SU-DHL-6 (cell line): Measurements from ENCODE around the gene CYP2E1.
"Not testable (repeated sequence)": the region's sequence is repeated elsewhere in the genome, so short reads cannot be mapped to it uniquely, and the experiment has no call there.

ENCODE experiments used
- H2AFZ ChIP-seq: fragments of 200-600 bp; sonication (generic); 2 replicates; pipeline ENCODE4 v1.6.1; 2014; ENCODE audit warnings: low read depth, mild to moderate bottlenecking, moderate library complexity, mixed read lengths, antibody characterized with exemption, low read length; ENCODE audit not compliant: severe bottlenecking
- H3F3A ChIP-seq: fragments of 200-600 bp; shearing (Covaris generic); 2 replicates; pipeline ENCODE4 v1.6.0; 2016; ENCODE audit warnings: antibody characterized with exemption, mild to moderate bottlenecking; ENCODE audit not compliant: insufficient read depth
- H3K27ac ChIP-seq: fragments of 200-600 bp; sonication (generic); 2 replicates; pipeline ENCODE4 v1.5.1; 2016; ENCODE audit warnings: low read depth, mild to moderate bottlenecking, low read length, moderate library complexity, mixed read lengths
- H3K27me3 ChIP-seq: fragments of 200-600 bp; sonication (generic), shearing (Covaris generic); 2 replicates; pipeline ENCODE4 v1.6.0; 2014; ENCODE audit warnings: mild to moderate bottlenecking, low read length
- H3K36me3 ChIP-seq: fragments of 200-600 bp; sonication (generic); 2 replicates; pipeline ENCODE4 v1.6.1; 2014; ENCODE audit warnings: mild to moderate bottlenecking, low read length, mixed read lengths
- H3K4me2 ChIP-seq: fragments of 300-600, 200-600 bp; shearing (Covaris generic), sonication (generic); 2 replicates; pipeline ENCODE4 v1.6.0; 2014; ENCODE audit warnings: low read length, low read depth, mild to moderate bottlenecking; ENCODE audit not compliant: poor library complexity, severe bottlenecking
- H3K4me3 ChIP-seq: fragments of 200-600 bp; sonication (generic); 2 replicates; pipeline ENCODE4 v1.5.1; 2014; ENCODE audit warnings: antibody characterized with exemption, low read length, mild to moderate bottlenecking, mixed read lengths; ENCODE audit not compliant: insufficient read depth, poor library complexity, severe bottlenecking
- H3K79me2 ChIP-seq: fragments of 200-600 bp; sonication (generic); 2 replicates; pipeline ENCODE4 v1.6.1; 2014; ENCODE audit warnings: mild to moderate bottlenecking, low read length, moderate library complexity; ENCODE audit not compliant: insufficient read depth
- H3K9ac ChIP-seq: fragments of 200-600 bp; sonication (generic); 2 replicates; pipeline ENCODE4 v1.7.0; 2014; ENCODE audit warnings: mild to moderate bottlenecking, low read length
- H3K9me2 ChIP-seq: fragments of 200-600 bp; sonication (generic); replicated peaks from 2 replicates; pipeline ENCODE4 v1.6.1; 2014; ENCODE audit warnings: low read length; ENCODE audit not compliant: insufficient read depth
- H3K9me3 ChIP-seq: fragments of 200-600 bp; sonication (generic); 2 replicates; pipeline ENCODE4 v1.6.1; 2014; ENCODE audit warnings: low read length, mixed read lengths; ENCODE audit not compliant: insufficient read depth
- H4K20me1 ChIP-seq: fragments of 200-600 bp; sonication (generic); 2 replicates; pipeline ENCODE4 v1.6.1; 2014; ENCODE audit warnings: low read depth, mild to moderate bottlenecking, antibody characterized with exemption, low read length, moderate library complexity, mixed read lengths
- EZH2phosphoT487 ChIP-seq: fragments of 200-600 bp; sonication (generic), shearing (Covaris generic); conservative IDR thresholded peaks from 2 replicates; pipeline ENCODE4 v1.6.1; 2018; ENCODE audit warnings: mild to moderate bottlenecking, antibody characterized with exemption, low read length, moderate library complexity, mixed read lengths
- TF ChIP-seq, protein P1 (sequence below): fragments of 200-600 bp; sonication (generic); IDR thresholded peaks from one replicate; pipeline ENCODE4 v1.5.1; 2017; ENCODE audit warnings: antibody characterized with exemption, mild to moderate bottlenecking, low read length, moderate library complexity; ENCODE audit not compliant: insufficient read depth, poor library complexity, severe bottlenecking

Gene CYP2E1

DNA sequence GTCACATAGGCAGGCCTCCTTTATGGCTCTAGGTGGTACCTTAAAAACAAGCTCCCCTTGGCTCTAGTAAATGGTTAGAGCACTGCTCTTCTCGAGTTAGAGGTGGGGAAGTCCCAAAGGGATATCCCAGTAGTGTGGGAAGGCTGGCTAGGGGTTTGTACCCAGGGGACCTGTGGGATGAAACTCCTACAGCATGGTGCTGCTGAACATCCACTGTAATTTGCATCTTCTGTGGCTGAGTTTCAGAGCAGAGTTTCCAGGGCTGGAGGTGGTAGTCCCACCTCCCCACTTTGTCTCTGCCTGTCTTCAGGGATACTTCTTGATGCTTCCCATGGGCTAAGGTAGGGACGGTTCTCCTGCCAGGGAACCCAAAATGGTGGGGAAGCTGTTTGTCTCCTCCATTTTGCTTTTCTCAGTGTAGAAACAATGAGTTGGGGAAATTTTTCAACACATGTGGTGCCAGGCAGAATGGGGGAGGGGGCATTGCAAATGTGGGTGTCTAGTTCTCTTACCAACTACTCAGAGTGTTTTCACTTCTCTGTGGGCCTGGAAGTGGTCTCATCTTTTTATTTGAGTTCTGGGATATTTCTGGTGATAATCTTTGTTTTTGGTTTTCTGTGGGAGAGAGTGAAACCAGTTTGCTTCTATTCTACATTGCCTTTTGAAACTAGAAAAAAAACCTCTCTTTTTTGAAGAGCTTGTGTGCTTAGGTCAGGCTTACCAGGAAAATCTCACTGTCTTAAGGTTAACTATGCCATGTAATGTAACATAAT lies 37.2 kb upstream of the CYP2E1 start:
- Histone ChIP-seq H3K9me3 (peaks cover 16% of the 10 kb centered on the region; the same call in 1 of the 2 replicates), H3K79me2 (no peaks in the 10 kb centered on the region), H4K20me1 (no peaks in the 10 kb centered on the region), H3K36me3 (0 out of 2 replicates have a peak, but pooled peaks cover 2% of the 10 kb centered on the region), H3K9ac (no peak overlapping the region), H3F3A (no peaks in the 10 kb centered on the region), H3K27me3 (no peaks in the 10 kb centered on the region), H3K27ac (no peak overlapping the region), H3K4me3 (no peak overlapping the region), H2AFZ (no peak overlapping the region), H3K4me2 (no peak overlapping the region), H3K9me2 (no peaks in the 10 kb centered on the region)
- TF ChIP-seq, protein P1, sequence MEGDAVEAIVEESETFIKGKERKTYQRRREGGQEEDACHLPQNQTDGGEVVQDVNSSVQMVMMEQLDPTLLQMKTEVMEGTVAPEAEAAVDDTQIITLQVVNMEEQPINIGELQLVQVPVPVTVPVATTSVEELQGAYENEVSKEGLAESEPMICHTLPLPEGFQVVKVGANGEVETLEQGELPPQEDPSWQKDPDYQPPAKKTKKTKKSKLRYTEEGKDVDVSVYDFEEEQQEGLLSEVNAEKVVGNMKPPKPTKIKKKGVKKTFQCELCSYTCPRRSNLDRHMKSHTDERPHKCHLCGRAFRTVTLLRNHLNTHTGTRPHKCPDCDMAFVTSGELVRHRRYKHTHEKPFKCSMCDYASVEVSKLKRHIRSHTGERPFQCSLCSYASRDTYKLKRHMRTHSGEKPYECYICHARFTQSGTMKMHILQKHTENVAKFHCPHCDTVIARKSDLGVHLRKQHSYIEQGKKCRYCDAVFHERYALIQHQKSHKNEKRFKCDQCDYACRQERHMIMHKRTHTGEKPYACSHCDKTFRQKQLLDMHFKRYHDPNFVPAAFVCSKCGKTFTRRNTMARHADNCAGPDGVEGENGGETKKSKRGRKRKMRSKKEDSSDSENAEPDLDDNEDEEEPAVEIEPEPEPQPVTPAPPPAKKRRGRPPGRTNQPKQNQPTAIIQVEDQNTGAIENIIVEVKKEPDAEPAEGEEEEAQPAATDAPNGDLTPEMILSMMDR = no peak
- no peak for TF ChIP-seq EZH2phosphoT487

GRCh38 chr10:133493562-133493961 lies 33.6 kb upstream of the CYP2E1 start:
- H3K9me3 ChIP-seq = not testable (repeated sequence)

GRCh38 chr10:133497363-133497762 lies 29.8 kb upstream of the CYP2E1 start:
- not testable (repeated sequence) for H3K36me3 ChIP-seq, H3K27ac ChIP-seq, H3K9me3 ChIP-seq, H3K4me3 ChIP-seq, H3F3A ChIP-seq, H2AFZ ChIP-seq, H3K4me2 ChIP-seq, H4K20me1 ChIP-seq, H3K9ac ChIP-seq, H3K9me2 ChIP-seq, H3K79me2 ChIP-seq, H3K27me3 ChIP-seq

More at GRCh38 chr10:133493562-133493961, 33.6 kb upstream of the CYP2E1 start:
- H2AFZ ChIP-seq, H3K9ac ChIP-seq, H3K4me2 ChIP-seq, H3K27me3 ChIP-seq, H3K36me3 ChIP-seq, H3K9me2 ChIP-seq, H3K27ac ChIP-seq, H3K4me3 ChIP-seq, H3F3A ChIP-seq, H4K20me1 ChIP-seq, H3K79me2 ChIP-seq: not testable (repeated sequence)

- not testable (repeated sequence) for H3K27ac ChIP-seq, H3K79me2 ChIP-seq, H3K4me2 ChIP-seq, H4K20me1 ChIP-seq, H3F3A ChIP-seq, H2AFZ ChIP-seq, H3K9ac ChIP-seq, H3K27me3 ChIP-seq, H3K9me2 ChIP-seq, H3K36me3 ChIP-seq, H3K4me3 ChIP-seq, H3K9me3 ChIP-seq
Observed at GRCh38 chr10:133499176-133499575, 28.0 kb upstream of the CYP2E1 start.

DNA sequence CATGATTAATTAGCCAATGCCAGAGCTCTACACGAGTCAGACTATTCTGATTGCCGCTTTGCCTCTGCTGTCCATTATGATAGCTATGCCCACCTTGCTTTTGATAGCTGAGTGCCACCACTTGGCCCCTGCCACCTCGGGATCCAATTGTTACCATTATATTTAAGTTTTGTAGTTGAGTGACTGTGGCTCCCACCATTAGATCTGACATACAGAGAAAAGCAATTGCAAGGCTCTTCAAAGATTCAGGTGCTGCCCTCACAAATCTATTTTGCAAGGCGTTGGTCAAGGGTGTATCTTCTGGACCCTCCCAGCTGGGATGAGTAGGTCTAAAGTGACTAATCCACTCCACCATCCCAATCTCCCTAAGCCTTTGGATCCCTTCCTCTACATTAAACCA lies 26.3 kb upstream of the CYP2E1 start:
- not testable (repeated sequence) for H3K27ac ChIP-seq, H3K36me3 ChIP-seq, H3K27me3 ChIP-seq, H3F3A ChIP-seq, H3K9me3 ChIP-seq, H3K9ac ChIP-seq, H4K20me1 ChIP-seq, H3K79me2 ChIP-seq, H2AFZ ChIP-seq, H3K9me2 ChIP-seq, H3K4me3 ChIP-seq, H3K4me2 ChIP-seq
